Keratinocyte (primary cell): ENCODE data around the gene CCDC197. TPM values are rescaled to one million over a fixed set of nuclear protein-coding genes. Genes with fewer than 3 reads are reported as not detected.

Experiments
- DNase-seq: peaks from one replicate; pipeline ENCODE4 v3.0.0-alpha.2; 2011; ENCODE audit warnings: low read depth, missing footprints, low spot score
- FAIRE-seq: peaks from 2 replicates; lab custom pipeline; 2011; peaks lifted over from hg19 to GRCh38; lab: Jason Lieb, UNC
- H2AFZ ChIP-seq: 2 replicates; pipeline ENCODE4 v1.6.0; 2012; ENCODE audit warnings: low read length, control low read depth, inconsistent platforms; ENCODE audit not compliant: control insufficient read depth
- H3K27ac ChIP-seq: 2 replicates; pipeline ENCODE4 v1.5.1; 2011; ENCODE audit warnings: low read length; ENCODE audit not compliant: control insufficient read depth, insufficient read depth
- H3K27me3 ChIP-seq: 3 replicates; pipeline ENCODE4 v1.6.0; 2011; ENCODE audit warnings: low read length; ENCODE audit not compliant: control insufficient read depth, insufficient read depth; ENCODE audit errors: extremely low read depth
- H3K36me3 ChIP-seq, 2 experiments: 2 replicates in 1 of 2; 3 replicates in 1 of 2; pipeline ENCODE4 v1.5.1; 2011; ENCODE audit warnings: low read length in 2 of 2, mild to moderate bottlenecking in 1 of 2; ENCODE audit not compliant: control insufficient read depth in 2 of 2, insufficient read depth in 2 of 2; ENCODE audit errors: extremely low read depth in 1 of 2
- H3K4me1 ChIP-seq: 3 replicates; pipeline ENCODE4 v1.5.1; 2011; ENCODE audit warnings: low read length; ENCODE audit not compliant: control insufficient read depth, insufficient read depth; ENCODE audit errors: extremely low read depth
- H3K4me2 ChIP-seq: 3 replicates; pipeline ENCODE4 v1.6.0; 2011; ENCODE audit warnings: low read depth, low read length; ENCODE audit not compliant: control insufficient read depth, insufficient read depth; ENCODE audit errors: extremely low read depth
- H3K4me3 ChIP-seq, 3 experiments: fragments of 200-600 bp in 1 of 3; sonication (generic) in 1 of 3; 2 replicates in 2 of 3; 3 replicates in 1 of 3; pipeline ENCODE4 v1.5.1; 2011 to 2016; ENCODE audit warnings: low read length in 3 of 3, mild to moderate bottlenecking in 3 of 3, control low read depth in 2 of 3, inconsistent platforms in 1 of 3, low read depth in 1 of 3, mixed read lengths in 1 of 3, mixed run types in 1 of 3, moderate library complexity in 1 of 3; ENCODE audit not compliant: control insufficient read depth in 2 of 3, insufficient read depth in 2 of 3; ENCODE audit errors: extremely low read depth in 1 of 3
- H3K79me2 ChIP-seq: 2 replicates; pipeline ENCODE4 v1.6.0; 2012; ENCODE audit warnings: low read length; ENCODE audit not compliant: control insufficient read depth, insufficient read depth
- H3K9ac ChIP-seq: 3 replicates; pipeline ENCODE4 v1.6.0; 2011; ENCODE audit warnings: low read length; ENCODE audit not compliant: control insufficient read depth, insufficient read depth; ENCODE audit errors: extremely low read depth
- H3K9me1 ChIP-seq: 3 replicates; pipeline ENCODE4 v1.6.0; 2011; ENCODE audit warnings: low read length; ENCODE audit not compliant: control insufficient read depth, insufficient read depth; ENCODE audit errors: extremely low read depth
- H3K9me3 ChIP-seq: 2 replicates; pipeline ENCODE4 v1.5.1; 2012; ENCODE audit warnings: low read depth, low read length; ENCODE audit not compliant: control insufficient read depth
- H4K20me1 ChIP-seq: 3 replicates; pipeline ENCODE4 v1.6.0; 2011; ENCODE audit warnings: low read length; ENCODE audit not compliant: control insufficient read depth, insufficient read depth; ENCODE audit errors: extremely low read depth
- EZH2 ChIP-seq: IDR thresholded peaks from one replicate; pipeline ENCODE4 v1.6.1; 2012; ENCODE audit warnings: inconsistent platforms, mild to moderate bottlenecking, low read length, moderate library complexity
- dilution Hi-C: fragments of 300-500 bp; cut with MboI; formaldehyde crosslinking; loops from one replicate; pipeline ENCODE4 v1.7.0; 2020; ENCODE audit warnings: low sequenced_read_pairs; ENCODE audit not compliant: extremely low pct_ligation_motif_present
- polyA plus RNA-seq, 5 experiments: library from polyadenylated mRNA; depleted of rRNA in 3 of 5; stranded (reverse) in 3 of 5; stranded (forward) in 1 of 5; unstranded in 1 of 5; fragments of >200 nt; gene quantifications; 1 replicate in 1 of 5; 2 replicates in 3 of 5; 3 replicates in 1 of 5; pipeline versions ENCODE4 v1.2.1 to v1.2.3, GENCODE V29; 2011 to 2012; ENCODE audit warnings: missing spikeins in 2 of 5, low read depth in 1 of 5, low replicate concordance in 1 of 5
- TF ChIP-seq, protein P1 (sequence below), 3 experiments: IDR thresholded peaks in 1 of 3; conservative IDR thresholded peaks in 1 of 3; optimal IDR thresholded peaks in 1 of 3; 2 replicates in 2 of 3; 3 replicates in 1 of 3; pipeline versions ENCODE3 to v1.5.1; 2011; ENCODE audit warnings: low read length in 3 of 3, mild to moderate bottlenecking in 3 of 3, moderate library complexity in 2 of 3, control low read depth in 1 of 3, inconsistent platforms in 1 of 3; ENCODE audit not compliant: insufficient read depth in 2 of 3; ENCODE audit errors: extremely low read depth in 1 of 3

CCDC197 gene
- polyA plus RNA-seq, 1 donor (not counting 4 experiments of a cell fraction or from before 2014, with no cell fraction given): not detected

DNA sequence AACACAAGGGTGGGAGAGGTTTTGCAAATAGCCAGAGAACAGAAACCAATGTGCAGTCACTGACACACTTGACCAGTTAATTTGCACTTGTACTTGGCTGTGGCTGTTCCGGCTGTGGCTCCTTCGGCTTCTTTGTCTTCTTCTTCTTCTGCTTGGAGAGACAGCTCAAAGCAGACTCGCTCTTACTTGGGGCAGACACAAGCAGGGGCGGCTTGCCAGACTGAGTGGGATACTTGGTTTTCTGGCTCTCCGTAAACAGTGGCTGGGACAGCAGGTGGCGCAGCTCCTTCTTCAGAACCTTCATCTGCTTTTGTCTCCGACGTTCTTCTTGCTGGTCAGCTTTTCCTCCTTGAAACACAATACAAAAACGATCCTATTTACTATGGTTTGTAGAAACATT lies 54.0 kb downstream of the CCDC197 start:
- no peak for FAIRE-seq

DNA sequence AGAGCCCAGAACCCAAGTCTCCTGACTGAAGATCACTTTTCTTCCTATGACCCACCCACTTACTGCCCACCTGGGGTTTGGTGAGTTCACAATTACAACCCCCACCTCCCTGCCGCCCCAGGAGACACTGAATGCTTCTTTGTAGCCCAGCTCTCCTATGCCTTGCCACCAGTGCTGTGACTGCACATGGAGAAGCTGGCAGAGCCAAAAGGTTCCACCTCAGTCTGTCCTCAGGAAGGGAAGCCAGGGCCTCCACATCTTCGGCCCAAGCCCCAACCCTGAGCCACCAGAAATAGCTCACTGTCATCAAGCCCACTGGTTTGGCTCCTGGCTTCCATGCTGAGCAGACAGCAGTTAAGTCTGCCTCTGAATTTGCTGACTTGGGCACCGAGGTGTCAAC lies 54.7 kb downstream of the CCDC197 start:
- Histone ChIP-seq H4K20me1 (no peaks in the 10 kb centered on the region), H3K36me3 (peaks cover 40 to 67% of the 10 kb centered on the region in 2 experiments), H3K4me1 (no peaks in the 10 kb centered on the region), H3K27ac (no peak overlapping the region), H2AFZ (no peak overlapping the region), H3K79me2 (no peaks in the 10 kb centered on the region), H3K9me3 (no peaks in the 10 kb centered on the region), H3K9me1 (no peaks in the 10 kb centered on the region), H3K9ac (no peak overlapping the region), H3K4me3 (no peak overlapping the region), H3K27me3 (no peaks in the 10 kb centered on the region), H3K4me2 (no peak overlapping the region)
- FAIRE-seq (no peak), DNase-seq (no peak)
- dilution Hi-C loops: no loop called here
- TF ChIP-seq EZH2: no peak
- TF ChIP-seq, protein P1, sequence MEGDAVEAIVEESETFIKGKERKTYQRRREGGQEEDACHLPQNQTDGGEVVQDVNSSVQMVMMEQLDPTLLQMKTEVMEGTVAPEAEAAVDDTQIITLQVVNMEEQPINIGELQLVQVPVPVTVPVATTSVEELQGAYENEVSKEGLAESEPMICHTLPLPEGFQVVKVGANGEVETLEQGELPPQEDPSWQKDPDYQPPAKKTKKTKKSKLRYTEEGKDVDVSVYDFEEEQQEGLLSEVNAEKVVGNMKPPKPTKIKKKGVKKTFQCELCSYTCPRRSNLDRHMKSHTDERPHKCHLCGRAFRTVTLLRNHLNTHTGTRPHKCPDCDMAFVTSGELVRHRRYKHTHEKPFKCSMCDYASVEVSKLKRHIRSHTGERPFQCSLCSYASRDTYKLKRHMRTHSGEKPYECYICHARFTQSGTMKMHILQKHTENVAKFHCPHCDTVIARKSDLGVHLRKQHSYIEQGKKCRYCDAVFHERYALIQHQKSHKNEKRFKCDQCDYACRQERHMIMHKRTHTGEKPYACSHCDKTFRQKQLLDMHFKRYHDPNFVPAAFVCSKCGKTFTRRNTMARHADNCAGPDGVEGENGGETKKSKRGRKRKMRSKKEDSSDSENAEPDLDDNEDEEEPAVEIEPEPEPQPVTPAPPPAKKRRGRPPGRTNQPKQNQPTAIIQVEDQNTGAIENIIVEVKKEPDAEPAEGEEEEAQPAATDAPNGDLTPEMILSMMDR (optimal IDR thresholded peaks at IDR 0.05 in 1 of 3, IDR thresholded peaks at IDR 0.05 in 1 of 3, conservative IDR thresholded peaks at IDR 0.05 in 1 of 3; ENCODE audit: extremely low read depth in 1 of 3, insufficient read depth in 2 of 3, low read length in 3 of 3): no peak

More for the DNA sequence above, 54.0 kb downstream of the CCDC197 start:
- H3K9me1 ChIP-seq: no peaks in the 10 kb centered on the region
- H4K20me1 ChIP-seq: no peaks in the 10 kb centered on the region
- H3K9ac ChIP-seq: no peak overlapping the region
- no peak overlapping the region for H3K4me3 ChIP-seq
- no peaks in the 10 kb centered on the region for H3K4me1 ChIP-seq
- DNase-seq: no peak
- H2AFZ ChIP-seq: no peak overlapping the region
- peaks cover 38 to 62% of the 10 kb centered on the region in 2 experiments for H3K36me3 ChIP-seq
- no peaks in the 10 kb centered on the region for H3K27me3 ChIP-seq
- dilution Hi-C loops: no loop called here
- H3K4me2 ChIP-seq: no peak overlapping the region
- TF ChIP-seq, protein P1 (optimal IDR thresholded peaks at IDR 0.05 in 1 of 3, IDR thresholded peaks at IDR 0.05 in 1 of 3, conservative IDR thresholded peaks at IDR 0.05 in 1 of 3; ENCODE audit: extremely low read depth in 1 of 3, insufficient read depth in 2 of 3, low read length in 3 of 3): peak; percentile 9 to 62 (median 31)
- no peak for TF ChIP-seq EZH2
- H3K79me2 ChIP-seq: no peaks in the 10 kb centered on the region
- no peak overlapping the region for H3K27ac ChIP-seq
- no peaks in the 10 kb centered on the region for H3K9me3 ChIP-seq
